ENCODE results near the gene CTIF.
A peak's percentile ranks its signal among the peaks of the same experiment; 100 is the strongest.

The CTIF gene

DNA sequence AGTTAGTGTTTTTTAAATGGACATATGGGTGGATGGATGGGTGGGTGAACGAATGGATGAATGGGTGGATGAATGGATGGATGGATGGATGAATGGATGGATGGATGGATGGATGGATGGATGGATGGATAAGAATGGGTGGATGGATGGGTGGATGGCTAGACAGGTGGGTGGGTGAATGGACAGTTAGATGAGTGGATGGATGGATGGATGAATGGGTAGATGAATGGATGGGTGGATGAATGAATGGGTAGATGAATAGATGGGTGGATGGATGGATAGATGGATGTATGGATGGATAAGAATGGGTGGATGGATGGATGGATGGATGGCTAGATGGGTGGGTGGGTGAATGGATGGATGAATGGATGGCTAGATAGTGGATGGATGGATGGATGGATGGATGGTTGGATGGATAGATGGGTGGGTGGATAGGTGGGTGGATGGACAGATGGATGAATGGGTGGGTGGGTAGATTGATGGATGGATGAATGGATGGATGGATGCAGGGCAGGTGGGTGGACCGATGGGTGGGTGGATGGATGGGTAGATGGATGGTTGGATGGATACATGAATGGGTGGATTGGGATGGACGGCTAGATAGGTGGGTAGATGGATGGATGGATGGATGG, 64.0 kb downstream of the CTIF start:
- DNase-seq, result no peak
- ATAC-seq, result no peak

DNA sequence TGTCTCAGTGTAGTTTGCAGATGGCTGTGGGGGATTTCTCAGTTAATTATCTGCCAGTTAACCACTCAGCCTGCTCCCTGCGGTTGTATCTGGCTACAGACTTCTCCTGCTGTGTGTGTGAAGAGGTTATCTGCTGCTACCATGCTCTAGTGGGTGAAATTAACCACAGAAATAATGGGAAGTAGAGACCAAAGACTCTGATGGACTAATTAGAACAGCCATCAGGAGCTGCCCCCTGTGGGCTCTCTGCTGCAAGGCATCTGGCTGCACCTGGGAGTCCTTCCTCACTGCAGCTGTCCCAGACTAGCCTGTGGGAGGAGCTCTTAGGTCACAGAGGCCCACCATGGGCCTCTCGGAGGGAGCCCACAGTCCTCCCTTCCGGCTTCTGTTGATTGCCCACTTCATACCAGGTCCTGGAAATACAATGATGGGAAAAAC, 66.6 kb downstream of the CTIF start:
- no peak for DNase-seq

DNA sequence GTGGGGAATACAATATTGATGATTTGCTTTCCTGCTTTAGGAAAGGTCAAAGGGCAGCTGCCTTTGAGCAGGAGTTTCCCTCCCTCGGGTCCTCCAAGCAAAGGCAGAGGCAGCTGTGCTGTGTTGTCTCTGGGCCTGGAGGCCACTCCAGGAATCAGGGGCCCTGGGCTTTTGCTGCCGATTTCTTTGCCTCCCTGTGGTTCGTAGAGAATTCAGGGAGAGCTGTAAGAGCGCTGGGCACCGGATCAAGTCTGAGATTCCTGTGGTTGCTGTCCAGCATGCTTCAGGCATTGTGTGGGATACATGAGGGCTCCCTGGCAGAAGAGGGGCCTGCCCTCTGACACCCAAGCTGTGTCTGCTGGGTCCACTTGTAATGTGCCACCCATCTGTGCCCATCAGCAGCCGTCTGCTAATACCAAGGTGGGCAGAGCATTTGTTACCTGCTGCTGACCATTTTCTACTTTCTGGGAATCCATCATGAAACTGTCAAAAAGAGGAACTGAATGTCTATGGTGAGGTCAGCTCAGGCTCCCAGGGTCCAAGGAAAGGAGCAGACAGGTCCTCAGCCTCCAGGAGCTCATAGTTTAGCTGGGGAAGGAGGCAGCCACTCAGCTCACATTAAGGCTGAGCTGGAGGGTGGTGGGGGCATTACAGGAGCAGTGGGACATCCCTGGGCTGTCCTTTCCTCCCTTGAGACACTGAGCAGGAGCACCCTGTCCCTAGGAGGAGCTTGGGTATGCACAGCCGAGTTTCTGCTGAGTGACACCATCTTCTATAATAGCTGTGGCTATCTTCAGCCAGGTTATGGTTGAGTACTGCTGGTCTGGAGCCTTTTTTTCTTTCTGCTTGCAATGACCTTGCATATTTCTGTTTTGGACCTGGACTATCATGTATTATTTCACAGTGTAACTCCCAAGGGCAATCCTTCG, 68.5 kb downstream of the CTIF start:
- DNase-seq (no peak), ATAC-seq (no peak)

More for the DNA sequence above, 66.6 kb downstream of the CTIF start:
- no peak for ATAC-seq

DNA sequence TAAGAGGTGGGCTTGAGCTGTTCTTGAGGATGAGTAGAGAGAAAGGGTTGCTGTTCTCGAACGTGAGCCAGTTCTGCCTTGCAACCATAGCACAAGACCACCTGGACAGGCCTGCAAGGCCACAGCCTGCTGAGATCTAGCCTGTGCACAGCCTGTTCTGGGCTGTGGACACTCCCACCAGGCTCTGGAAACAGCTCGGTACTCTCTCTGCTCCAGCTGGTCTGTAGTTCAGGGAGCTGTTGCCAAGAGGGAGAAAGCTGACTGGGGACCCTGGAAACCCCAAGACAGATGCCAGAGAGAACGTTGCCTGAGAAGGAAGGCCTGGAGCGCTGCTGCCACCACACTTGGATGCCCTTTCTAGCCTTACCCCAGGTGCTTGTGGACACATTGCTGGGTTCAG, 69.8 kb downstream of the CTIF start:
- ATAC-seq, result no peak
- no peak for DNase-seq

DNA sequence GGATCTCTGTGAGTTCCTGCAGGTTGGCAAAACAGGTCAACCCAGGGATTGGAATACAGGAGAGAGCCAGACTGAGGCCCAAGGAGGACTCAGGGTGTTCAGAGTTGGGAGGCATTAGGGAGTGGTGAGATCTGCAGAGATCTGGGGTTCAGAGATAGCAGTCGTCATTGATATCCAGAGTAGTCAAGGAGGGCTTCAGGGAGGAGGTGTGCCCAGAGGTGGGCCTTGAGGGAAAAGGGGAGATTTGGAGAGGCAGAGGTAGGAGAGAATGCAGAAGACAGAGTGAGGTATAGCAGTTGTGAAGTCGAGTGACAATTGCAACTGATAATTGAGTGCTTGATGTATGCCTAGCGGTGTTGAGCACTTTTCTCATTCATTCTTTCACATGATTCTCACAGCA, 70.3 kb downstream of the CTIF start:
- no peak for DNase-seq
- no peak for ATAC-seq

DNA sequence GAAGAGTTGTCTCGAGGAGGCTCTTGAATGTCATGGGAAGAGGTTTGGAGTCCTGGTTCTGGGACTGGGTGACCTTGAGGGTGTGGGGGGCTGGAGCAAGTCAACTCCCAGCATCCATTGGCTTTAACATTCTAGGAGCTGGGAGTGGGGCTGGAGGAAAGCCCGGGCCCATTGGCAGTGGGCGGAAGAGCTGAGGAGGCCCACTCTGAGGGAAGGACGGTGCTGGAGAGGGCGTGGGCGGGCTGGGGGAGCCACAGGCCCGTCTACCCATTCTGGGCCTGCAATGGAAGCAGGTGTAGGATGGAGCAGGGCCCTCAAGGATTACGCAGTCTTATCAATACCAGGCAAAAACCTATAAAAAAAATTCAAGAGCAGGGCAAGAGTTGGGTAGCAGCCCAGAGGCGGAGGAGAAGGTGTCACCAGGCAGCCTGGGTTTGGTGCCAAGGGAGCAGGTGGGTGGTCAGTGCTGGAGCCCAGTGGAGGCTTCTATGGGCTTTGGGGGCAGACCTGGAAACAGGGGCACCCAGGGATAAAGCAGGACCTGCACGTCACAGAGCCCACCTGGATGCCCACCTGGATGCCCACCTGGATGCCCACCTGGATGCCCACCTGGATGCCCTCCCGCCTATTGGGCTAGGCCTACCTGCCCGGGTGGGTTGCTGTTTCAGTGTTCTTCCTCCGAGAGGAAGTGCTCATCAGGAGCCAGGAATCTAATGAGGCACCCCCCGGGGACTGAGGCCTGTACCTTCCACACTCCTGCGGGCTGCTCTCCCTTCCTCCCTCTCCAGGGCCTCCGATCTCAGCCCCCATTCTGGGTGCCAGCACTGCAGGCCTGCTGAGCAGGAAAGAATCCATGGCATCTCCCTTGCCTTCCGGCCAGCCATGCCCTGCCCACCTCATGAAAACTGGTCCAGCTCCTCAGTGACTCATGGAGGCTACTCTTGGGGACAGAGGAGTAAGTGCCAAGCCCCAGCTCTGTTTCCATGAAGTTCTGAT, 71.3 kb downstream of the CTIF start:
- no peak for DNase-seq

DNA sequence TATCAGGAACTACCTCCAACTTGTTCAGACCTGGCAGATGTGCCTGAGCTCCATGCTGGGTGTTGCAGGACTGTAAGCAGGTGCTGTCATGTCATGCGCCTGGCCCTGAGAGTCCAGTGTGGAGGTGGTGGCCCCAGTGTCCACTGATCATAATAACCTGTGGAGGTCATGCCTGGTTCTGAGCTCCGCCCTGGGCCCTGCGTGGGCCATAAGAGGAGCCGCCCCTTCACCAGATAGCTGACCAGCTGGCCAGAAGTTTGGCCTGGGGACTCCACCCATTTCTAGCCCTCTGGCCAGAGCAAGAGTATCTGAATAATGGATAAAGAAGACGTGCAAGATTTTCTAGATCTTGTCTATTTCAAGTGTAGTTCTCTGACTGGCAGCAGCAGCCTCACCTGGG, 72.4 kb downstream of the CTIF start:
- DNase-seq (no peak), ATAC-seq (no peak)

More for the DNA sequence above, 71.3 kb downstream of the CTIF start:
- no peak for ATAC-seq

DNA sequence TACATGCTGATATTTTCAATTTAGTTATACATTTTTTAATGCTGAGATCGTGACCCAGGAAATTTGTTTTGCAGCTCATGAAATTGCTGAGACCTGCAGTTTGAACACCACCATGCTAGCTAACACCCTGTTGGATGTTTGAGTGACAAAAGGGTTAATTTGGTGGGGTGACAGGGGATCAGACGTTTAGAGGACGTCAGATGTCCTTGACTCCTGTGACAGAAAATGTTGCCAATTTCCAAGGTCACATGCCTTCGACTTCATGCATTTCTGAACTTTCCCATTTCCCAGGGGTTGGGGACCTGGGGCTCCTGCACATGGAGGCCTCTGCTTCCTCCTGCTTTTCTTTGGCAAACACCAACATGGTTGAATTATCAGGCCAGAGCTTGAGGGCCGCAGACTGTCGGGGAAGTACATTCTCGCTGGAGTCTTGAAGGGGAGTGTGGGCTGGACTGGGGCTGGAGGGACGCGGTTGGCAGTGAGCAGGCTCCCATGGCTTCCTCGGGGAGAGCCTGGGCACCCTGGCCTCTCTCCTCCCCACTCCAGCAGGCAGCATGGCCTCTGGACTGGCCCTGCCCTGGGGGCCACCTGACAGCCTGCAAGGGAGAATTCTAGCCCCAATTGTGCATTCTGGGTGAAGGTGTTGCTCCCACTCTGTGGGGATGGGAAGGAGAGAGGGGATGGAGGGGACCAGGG, 73.1 kb downstream of the CTIF start:
- no peak for DNase-seq
- ATAC-seq, result no peak

DNA sequence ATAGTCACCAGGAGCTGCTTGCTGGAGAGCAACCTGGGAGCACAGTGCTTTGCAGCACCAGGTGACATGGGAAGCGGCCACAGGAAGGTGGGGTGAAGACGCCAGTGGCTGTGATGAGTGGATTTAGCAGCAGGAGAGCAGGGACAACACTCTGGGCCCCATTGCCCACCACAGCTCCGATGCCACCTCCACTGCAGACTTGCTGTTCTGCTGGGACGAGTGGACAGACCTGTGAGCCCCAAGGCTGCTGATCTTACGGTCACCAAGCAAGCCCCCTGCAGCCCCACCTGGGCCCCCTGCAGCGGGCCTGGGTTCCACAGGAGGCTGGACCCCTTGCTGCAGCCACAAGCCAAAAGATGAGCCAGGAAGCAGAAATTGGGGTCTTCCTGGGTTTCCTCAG, 73.7 kb downstream of the CTIF start:
- no peak for DNase-seq
- ATAC-seq, result no peak

DNA sequence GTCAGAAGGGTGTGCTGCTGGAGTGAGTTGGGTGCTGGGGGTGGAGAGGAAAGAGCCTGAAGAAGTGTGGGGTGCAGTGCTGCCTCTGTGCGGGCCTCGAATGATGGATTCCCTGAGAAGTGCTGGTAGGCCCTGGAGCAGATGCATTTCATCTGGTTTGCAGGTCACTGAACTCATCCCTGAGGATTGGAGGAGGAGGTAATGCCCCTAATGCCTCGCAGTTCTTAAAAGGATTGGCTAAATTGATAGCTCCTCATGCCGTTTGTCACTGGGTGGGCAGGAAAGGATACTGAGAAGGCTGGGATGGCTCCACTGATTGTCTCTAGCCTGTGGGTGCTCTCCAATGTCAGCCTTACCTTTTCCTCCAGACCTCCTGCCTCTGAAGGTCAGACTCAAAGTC, 74.1 kb downstream of the CTIF start:
- ATAC-seq (no peak), DNase-seq (no peak)

DNA sequence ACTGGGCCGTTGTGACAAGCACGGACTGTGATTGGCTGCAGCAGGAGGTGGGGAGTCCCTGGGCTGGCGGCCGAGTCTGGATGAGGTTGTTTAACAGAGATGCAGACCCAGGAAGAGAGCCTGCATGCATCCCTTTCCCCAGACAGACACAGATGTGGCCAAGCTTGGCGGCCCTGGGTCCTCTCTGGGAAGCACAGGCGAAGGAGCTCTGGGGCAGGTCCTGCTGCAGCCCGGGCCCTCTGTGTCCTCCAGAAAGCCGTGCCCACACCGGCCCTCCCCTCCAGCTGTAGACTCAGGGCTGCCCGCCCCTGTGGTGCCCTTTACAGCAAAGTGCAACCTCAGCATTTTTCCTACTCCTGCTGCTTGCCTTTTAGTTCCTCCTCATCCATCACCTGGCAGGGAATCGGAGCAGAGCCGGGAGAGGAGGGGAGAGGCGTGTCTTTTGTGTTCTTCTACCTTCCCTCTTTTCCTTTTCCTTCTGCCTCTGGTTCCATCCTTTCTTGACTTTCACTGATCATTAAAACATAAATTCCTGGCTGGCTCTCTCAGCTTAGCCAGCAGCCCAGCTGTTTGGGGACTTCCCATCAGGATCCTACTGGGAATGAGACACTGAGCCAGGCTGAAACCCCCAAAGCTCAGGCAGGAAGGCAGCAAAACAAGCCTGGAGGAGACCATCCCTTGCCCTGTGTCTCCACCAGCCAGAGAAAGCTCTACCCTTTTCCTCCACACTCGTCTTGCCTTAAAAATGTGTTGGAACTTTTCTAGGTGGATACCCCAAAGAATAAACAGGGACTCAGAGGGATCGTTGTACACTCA, 75.0 kb downstream of the CTIF start:
- ATAC-seq (no peak), DNase-seq (no peak)

DNA sequence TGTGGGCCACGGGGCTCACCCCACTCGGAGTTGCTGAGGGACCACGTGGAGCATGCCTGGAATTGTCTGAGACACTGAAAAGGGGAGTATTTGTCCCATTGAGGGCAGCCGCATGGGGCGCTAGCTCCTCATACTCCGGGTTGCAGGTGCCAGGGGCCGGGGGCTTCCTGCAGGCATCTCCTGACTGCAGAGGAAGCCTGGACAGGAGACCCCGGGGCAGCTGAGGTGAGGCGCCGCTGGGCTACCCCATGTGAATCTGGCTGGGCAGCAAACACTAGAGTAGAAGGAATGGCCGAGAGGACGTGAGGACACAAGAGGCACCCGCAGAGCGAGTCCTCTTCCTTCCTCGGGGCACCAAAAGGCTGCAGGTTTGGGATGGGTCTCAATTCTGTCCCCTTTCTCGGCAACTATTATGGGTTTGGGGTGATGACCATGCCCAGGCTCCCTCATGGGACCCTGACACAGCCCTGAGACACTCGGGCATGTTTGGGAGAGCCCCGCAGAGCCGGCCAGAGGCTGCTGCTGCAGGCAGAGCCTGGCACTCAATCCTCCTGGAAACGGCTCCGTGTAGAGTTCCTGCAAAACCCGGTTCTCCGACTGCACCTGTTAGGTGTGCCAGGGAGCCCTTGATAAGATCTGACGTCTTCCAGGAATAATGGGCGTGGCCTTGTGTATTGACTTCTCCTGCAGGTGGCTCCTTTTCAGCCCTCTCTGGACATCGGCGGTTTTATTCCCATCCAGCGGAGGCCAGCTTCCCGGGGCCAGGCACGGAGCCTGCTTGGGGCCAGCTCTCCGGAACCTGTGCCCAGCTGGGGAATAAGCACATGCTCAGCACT, 77.0 kb downstream of the CTIF start:
- ATAC-seq, result no peak

DNA sequence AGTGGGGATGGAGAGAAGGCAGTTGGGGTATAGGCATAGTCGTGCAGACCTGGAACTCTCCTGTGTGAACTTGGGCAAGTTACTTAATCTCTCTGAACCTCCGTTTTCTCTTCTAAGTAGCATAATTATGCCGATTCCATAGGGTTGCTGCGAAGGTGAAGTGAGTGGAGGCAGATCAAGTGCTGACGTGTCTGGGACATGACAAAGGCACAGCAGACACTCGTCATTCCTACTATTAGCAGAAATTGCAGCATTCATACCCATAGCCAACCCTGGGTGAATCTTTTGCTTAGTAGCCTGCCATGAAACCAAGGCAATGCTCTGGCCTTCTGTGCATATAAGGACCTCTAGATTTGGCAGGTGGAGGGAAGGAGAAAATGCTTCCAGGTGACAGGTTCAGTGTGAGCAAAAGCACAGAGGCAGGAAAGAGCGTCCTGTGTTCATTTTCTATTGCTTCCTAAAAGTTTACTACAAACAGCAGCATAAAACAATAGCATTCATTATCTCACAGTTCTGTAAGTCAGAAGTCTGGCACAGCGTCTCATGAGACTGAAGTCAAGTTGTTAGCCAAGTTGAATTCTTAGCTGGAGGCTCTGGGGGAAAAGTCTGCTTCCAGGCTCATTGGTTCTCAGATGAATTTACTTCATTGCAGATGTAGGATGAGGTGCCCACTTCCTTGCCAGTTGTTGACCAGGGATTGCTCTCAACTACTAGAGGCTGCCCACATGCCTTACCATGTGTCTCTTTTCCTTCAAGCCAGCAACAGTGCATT, 77.8 kb downstream of the CTIF start:
- ATAC-seq (no peak), DNase-seq (no peak)

More for the DNA sequence above, 77.0 kb downstream of the CTIF start:
- no peak for DNase-seq

DNA sequence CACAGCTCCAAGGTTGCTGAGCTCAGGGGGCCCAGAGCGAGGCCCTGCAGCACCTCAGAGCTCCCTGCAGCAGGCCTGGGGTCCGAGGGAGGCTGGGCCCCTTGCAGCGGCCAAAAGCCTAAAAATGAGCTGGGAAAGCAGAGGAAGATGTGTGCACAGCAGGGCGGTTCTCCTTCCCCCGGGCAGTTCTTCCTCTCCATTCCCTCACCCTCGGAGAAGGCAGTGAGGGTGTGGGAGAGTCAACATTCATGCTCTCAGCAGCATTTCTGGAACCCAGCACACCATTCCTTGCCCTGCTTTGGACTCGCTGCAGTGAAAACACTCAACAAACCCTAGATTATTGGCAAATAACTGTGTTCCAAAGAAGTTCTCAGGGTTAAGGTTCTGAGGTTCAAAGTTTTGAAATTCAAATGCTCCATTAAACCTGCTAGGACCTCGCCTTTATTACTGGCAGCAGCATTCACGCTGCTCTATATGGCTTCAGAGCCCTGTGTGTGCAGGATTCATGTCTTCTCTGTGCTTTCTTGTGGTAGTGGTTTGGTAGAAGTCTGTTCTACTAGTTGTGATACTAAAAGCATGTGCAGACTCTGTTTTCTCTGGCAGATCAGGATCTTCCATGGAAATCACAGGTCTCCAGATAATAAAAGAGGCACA, 79.1 kb downstream of the CTIF start:
- ATAC-seq, result no peak
- DNase-seq, result no peak

DNA sequence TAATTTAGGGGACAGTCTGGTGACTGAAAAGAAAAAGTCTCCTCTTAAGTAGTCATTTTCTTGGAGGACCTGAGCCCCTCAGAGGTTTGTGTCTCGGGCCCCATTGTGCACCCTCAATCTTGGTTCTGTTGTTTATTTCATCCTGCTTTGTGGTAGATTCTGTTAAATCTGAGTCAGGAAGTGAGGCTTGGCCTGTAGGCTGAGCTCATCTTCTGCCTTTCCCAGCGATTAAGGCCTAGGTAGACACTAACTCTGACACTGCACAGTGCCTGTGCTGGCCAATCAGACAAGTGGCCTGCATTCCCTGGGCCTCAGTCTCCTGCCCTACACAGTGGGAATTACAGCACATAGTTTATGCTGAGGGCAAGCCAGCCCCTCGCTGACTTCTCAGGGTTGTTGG, 80.2 kb downstream of the CTIF start:
- ATAC-seq (peak; percentile 20), DNase-seq (no peak)

DNA sequence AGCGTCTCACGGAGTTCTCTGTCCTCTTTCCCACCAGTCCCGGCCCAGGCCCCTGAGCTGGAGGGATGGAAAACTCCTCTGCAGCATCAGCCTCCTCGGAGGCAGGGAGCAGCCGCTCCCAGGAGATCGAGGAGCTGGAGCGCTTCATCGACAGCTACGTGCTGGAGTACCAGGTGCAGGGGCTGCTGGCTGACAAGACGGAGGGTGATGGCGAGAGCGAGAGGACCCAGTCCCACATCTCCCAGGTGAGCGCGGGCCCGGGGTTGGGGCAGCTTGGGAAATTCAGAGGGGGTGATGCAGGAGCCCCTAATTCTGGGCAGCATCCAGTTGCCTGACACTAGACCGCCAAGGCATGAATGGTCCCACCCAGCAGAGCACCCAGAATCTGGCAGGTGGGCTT, 80.7 kb downstream of the CTIF start:
- DNase-seq (no peak), ATAC-seq (no peak)

DNA sequence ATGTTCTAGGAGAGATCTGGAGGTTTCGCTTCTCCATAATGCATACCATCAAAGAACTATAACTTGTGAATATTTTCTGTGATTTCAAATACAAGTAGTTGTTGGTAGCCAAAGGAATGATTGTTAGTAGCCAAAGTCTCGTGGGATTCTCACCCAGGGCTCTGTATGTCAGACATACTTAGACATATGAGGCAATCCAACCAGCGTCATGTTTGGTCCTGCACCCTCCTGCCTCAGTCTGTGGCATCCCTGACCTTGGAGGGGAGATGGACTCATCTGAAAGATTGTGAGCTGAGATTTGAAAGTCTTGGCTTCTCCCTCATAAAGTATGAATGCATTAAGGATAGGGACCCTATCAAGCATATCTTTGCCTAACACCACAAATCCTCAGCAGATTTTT, 81.2 kb downstream of the CTIF start:
- ATAC-seq (no peak), DNase-seq (no peak)

DNA sequence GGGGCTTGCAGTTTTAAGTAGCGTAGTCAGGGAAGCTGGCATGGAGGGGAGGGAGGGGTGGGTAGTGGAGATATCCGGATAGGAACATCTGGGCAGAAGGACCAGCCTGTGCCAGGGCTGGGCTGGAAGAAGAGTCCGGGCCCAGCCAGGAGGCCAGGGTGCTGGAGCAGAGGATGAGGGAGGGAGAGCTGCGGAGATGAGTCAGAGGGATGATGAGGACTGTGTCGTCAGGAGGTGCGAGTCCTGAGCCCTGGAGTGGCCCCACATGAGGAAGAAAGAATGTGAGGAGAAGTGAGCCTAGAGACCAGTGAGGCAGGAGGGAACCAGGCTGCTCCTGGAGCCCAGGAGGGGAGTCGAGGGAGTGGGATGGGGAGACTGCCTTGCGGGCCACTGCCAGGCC, 82.4 kb downstream of the CTIF start:
- ATAC-seq (no peak), DNase-seq (no peak)

Data from stimulated activated naive CD8-positive, alpha-beta T cell treated with anti-CD3 and anti-CD28 coated beads, Interleukin-15, Interleukin-2, amounts not matched to agents 100 U/mL and 50 U/mL, for 24 hours (primary cell).